CD4-positive, alpha-beta T cell treated with Interleukin-6 at 100 ng/mL for 8 hours (primary cell): ENCODE results near the gene TOMM22.

Source experiments
- DNase-seq: peaks from one replicate; pipeline ENCODE4 v3.0.0-alpha.2; 2020; ENCODE audit warnings: mixed read lengths, low spot score

TOMM22 gene

DNA sequence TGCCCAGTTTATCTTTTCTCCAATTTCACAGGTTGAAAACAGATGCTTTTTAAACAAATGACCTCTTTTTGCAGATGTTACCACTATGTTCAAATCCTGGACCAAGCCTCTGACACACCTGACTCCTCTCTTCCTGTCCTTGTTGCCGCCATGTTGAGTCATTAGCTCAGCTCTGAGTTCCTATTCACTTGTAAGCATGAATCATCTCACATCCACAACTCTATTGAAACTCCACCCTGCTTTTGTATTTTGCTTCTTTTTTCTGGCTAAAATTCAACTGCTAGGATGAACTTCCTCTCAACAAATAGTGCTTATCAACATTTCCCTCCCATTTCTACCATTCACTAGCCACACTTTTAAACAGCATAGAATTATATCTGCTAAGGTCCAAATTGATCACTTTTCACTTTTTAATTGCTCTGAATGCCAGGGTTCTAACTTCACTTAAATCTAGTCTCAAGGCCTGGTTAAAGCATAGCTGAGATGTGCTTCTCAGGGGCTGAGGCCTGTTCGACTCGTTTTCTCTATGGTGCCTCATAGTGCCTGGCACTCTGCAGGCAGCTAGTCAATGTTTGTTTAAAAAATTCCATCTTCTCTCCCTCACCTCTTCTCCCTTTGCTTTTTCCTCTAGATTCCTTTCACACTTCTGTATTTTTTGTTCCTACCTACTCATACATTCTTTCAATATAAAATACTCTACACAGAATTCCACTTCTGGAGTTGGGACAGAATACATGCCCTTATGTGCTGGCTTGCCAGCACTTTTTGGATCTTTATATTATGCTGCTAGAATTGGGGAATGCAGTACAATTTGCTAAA, 15.1 kb downstream of the TOMM22 start:
- peak; percentile 45 for DNase-seq

- DNase-seq: no peak
Measured at GRCh38 chr22:38697425-38698089, 15.8 kb downstream of the TOMM22 start.

GRCh38 chr22:38698407-38699094, 16.8 kb downstream of the TOMM22 start:
- DNase-seq: no peak

GRCh38 chr22:38699143-38699542, 17.4 kb downstream of the TOMM22 start:
- DNase-seq: no peak

DNA sequence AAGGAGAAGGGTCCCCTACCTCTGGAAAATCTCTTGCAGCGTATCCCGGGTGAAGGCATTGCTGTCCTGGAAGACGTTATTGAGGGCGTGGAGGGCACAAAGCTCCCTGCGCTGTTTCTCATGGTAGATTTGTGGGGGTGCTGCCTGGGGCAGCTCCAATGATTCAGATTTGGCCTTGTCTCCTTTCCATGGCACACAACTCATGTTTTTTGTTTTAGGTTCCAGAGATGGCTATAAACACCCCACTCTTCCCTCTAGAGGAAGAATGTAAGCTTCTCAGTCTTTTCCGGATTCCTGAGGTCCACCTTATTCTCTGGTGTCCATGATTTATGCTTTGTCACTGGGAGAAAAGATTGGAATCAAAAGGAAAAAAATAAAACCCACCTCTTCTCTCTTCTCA, 18.0 kb downstream of the TOMM22 start:
- no peak for DNase-seq

DNA sequence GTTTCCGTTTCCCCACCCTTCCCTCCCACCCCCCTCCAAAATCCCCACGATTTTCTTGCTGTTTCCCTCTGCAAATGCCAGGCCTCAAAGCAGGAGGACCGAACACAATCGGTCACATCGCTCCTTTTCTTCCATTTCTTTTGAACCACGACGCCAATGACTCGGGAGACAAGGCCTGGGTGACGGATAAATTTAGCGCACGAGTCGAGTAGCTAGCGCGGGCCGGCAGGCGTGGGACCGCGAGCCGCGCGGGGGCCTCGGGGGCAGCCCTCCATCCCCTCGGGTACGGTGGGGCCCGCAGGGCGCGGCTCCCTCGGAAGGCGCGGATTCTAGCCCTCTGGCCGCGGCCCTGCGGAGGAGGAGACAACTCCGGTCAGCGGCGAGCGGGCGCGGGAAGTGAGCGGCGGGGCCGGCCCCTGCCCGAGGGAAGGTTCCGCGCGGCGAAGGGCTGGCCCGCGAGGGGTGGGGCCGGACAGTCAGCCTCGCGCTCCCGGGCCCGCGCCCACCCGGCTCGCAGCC, 18.6 kb downstream of the TOMM22 start:
- peak; percentile 13 for DNase-seq

DNA sequence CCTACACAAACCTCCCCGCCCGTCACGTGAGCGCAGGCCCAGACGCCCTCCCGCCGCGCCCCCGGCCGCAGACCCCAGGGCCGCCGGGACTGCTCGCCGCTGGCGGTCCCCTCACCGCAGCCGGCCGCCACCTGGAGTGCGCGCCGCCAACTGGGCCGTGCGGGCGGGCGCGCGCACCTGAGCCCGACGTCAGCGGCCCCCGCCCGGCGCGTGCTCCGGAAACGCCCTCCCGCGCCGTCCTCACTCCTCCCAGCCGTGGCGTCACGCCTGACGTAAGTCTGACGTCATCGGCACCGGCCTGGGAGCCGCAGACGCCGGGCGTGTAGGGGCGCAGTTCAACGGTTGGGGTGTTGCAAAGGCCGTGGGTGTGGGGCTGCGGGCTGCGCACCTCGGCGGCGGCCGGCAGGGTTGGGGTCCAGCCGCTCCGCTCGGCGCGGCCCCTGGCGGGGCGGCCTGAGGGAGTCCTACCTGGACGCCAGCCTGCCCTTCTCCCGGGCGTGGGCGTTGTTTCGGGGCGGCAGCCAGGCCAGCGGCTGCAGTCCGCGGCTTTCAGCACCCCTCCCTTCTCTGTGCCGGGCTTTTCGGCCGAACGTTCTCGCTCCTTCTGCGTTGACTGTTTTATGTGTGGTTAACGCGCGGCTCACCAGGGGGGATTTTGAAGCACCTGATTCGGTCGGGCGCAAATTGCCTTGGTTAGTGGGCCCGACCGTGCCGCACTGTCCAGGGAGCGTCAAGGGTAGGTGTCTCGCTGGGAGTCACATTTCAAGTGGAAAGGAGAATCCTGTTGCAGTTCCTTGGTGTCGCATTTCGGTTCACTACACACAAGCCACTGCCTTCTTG, 19.3 kb downstream of the TOMM22 start, which contains the start of gene JOSD1:
Gene JOSD1 (minus strand): TSS at position 155 of the 840 bp plus-strand sequence. CDS start 956 bp downstream, outside the sequence.
- peak; percentile 94 for DNase-seq

GRCh38 chr22:38704654-38705234, 23.0 kb downstream of the TOMM22 start:
- no peak for DNase-seq

DNA sequence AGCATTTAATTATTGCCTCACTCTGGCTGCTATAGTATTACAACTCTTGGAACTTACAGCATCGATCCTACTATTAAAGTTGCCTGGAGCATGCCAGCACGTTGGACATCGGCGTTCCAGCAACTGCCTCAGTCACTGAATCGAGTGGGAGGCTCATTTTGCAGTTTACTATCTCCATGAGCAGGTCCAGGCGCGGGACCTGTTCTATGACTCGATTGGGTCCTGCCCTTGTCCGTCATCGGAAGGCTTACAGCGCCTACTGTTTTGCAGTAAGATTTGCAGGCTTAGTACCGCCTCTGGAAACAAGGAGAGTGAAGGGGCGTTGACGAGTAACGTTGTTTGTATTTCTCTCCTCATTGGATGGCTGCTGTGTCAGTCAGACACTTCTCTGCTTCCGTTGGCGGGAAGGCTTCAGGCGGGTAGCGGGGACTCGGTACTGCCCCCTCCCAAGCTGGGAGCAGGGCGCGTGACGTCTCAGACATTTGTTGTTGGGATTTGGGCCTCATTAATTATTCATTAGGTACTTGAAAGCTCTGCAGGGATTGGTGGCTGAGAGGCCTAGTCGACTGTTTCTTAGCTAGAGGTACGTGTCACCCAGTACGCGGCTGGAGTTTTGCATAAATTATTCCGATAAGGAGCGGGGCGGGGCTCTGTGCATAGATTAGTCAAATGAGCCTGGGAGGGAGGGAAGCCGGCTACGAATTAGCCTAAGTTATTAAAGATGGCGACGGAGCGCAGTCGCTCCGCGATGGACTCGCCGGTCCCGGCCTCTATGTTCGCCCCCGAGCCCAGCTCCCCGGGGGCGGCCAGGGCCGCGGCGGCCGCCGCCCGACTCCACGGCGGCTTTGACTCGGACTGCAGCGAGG, 23.7 kb downstream of the TOMM22 start, which contains the start of gene GTPBP1:
Gene GTPBP1 (plus strand): TSS at position 710 of the 866 bp plus-strand sequence. CDS start 12 bp downstream, at position 722.
- peak; percentile 100 for DNase-seq

DNA sequence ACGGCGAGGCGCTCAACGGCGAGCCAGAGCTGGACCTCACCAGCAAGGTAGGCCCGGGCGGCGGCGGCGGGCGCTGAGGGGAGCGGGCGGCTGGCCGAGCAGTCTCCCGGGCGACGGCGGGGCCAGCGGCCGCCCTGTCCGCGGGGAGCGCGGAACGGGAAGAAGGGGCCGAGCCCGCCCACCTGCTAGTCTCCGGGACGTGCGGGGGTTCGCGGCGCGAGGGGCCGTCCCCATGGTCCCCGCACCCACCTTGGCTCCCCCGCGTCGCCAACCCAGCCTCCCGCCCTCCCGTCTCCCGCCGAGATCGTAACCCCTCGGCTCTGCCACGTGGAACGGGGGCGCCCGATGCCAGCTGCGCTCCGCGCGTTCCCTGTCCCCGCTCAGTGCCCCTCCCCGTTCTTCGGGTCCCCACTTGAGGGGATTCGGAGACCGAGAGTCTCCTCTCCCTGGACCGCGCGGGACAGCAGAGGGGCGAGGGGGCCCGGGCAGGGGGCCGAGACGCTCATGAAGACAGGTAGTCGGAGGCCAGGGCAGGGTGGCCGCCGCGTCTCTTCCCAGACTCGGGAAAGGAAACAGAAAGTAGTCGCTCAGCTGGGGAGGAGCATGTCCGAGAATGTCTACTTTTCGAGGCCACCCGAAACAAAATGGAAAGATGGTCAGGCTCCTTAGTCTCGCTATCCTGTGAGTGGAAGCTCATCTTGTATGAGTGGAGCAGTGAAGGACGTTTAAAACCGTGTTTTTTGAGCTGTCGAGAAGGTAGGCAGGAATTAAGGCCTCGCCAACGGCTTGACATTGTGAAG, 24.5 kb downstream of the TOMM22 start:
- peak; percentile 23 for DNase-seq

DNA sequence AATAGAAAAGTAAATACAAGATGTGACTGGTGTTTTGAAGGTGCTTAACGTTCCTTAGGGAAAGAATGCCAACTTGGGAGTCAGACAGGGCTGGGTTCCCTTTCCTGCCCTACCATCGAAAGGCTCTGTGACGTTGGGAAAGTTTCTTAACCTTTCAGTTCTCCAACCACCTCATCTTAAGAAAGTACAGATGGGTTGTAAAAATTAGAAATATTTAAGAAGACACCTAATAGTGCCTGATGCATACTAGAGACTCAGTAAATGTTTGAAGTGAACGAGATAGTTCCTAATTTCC, 25.1 kb downstream of the TOMM22 start:
- no peak for DNase-seq

DNA sequence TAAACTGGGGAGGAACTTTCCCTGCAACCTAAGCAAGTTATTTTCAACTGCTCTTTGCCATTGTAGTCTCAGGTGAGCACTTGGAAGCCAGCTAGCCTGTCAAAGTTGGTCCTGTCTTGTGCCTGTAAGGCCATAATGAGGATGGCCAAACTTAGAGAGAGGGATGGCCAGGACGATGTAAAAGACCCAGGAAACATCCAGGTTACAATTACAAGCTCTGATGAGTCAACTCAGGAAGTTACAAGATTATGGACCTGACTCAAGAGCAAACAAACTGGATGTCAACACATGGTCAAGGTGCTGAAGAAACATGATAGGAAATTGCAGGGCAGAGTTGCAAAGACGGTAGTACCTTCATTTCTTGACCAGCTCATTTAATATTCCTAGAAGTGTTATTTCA, 25.6 kb downstream of the TOMM22 start:
- DNase-seq: no peak

DNA sequence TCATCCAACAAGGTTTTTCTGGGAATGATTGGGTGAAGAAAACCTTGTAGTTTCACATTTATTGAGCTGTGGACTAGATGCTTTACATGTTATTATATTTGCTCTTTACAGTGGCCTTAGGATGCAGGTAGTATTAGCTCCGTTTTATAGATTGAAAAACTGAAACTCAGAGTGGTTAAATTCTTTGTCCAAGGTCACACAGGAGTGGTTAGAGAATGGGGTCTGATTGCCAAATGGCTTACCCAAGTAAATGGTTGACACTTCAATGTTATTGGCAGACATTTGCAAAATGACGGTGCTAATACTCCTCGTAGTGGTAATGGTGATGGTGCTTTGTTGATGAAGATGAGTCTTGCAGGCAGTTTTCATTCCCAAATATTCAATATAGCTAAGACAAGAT, 26.2 kb downstream of the TOMM22 start:
- no peak for DNase-seq

GRCh38 chr22:38709306-38709705, 27.5 kb downstream of the TOMM22 start:
- no peak for DNase-seq

GRCh38 chr22:38710351-38710750, 28.6 kb downstream of the TOMM22 start:
- DNase-seq: no peak

DNA sequence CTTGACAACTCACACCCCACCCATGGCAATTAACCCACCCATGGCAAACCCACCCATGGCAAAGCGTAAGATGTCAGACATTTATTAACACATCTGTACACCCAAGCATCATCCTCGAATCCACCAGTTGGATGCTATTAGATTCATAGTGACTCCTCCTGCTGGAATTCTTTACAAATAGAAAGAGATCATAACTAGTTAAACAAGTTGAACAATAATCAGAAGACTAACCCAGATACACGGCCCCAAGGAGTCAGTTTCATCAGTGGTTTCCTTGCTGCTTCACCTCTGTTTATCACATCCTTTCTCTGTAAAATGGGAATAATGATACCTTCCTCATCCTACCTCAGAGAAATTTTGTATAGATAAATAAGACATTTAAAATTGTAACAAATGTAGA, 29.1 kb downstream of the TOMM22 start:
- DNase-seq: no peak

DNA sequence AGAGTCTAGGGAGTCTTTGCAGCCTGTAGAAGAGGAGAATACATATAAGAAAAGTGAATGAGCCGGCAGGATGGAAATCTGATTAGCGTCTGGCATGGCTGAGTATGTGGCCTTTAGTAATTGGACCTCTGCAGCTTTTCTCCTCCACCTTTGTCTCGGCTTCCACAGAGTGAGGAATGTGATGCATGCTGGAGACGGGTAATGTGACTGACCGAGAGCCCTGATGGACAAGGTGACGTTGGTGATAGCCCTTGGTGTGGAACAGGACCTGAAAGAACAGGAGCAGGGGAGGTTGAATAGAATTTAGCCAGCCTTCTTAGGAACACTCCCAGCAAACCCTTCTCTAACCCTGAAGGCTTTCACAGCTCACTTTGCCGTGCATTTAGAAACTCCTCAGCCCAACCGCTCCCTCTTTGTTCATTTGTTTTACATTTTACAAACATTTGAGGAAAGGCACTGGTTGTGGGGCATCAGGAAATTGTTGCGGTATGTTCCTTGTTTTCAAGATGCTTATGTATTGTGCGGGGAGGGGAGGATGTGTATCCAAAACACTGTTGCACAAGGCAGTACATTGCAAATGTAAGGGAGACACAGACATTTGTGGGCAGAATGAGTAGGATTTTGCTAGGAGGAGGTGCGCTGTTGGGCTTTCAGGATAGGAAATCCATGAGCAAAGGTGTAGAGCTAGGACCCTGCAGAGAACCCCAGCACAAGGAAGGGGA, 30.9 kb downstream of the TOMM22 start:
- no peak for DNase-seq

GRCh38 chr22:38713921-38714320, 32.2 kb downstream of the TOMM22 start:
- DNase-seq: no peak
